HG02798 (cell line): ENCODE measurements around the gene APOBEC3A.
A peak's percentile ranks its signal among the peaks of the same experiment; 100 is the strongest.
"Not testable (repeated sequence)": the region's sequence is repeated elsewhere in the genome, so short reads cannot be mapped to it uniquely, and the experiment has no call there.

ENCODE experiments used
- ATAC-seq: cut with Tn5 transposase; IDR thresholded peaks from one replicate; pipeline ENCODE4 v1.9.1; 2021; ENCODE audit warnings: mild to moderate bottlenecking; ENCODE audit not compliant: unreplicated experiment, poor library complexity

Gene APOBEC3A

GRCh38 chr22:38942702-38943101, 14.7 kb upstream of the APOBEC3A start:
- ATAC-seq: no peak

- no peak for ATAC-seq
These were observed 14.2 kb upstream of the APOBEC3A start for GRCh38 chr22:38943201-38943600.

GRCh38 chr22:38943882-38944281, 13.5 kb upstream of the APOBEC3A start:
- no peak for ATAC-seq

GRCh38 chr22:38944653-38945052, 12.8 kb upstream of the APOBEC3A start:
- ATAC-seq: no peak

- ATAC-seq: not testable (repeated sequence)
These were observed 11.6 kb upstream of the APOBEC3A start for GRCh38 chr22:38945706-38946338.

- no peak for ATAC-seq
These were observed 10.6 kb upstream of the APOBEC3A start for GRCh38 chr22:38946771-38947170.

GRCh38 chr22:38947321-38948140, 9.9 kb upstream of the APOBEC3A start:
- no peak for ATAC-seq

- no peak for ATAC-seq
These were observed 9.0 kb upstream of the APOBEC3A start for GRCh38 chr22:38948181-38948940.

GRCh38 chr22:38949889-38950405, 7.5 kb upstream of the APOBEC3A start:
- ATAC-seq: no peak

GRCh38 chr22:38950527-38951295, 6.7 kb upstream of the APOBEC3A start:
- no peak for ATAC-seq

- ATAC-seq: no peak
These were observed 5.7 kb upstream of the APOBEC3A start for GRCh38 chr22:38951734-38952133.

GRCh38 chr22:38952281-38952993, 5.0 kb upstream of the APOBEC3A start:
- no peak for ATAC-seq

GRCh38 chr22:38953091-38953490, 4.3 kb upstream of the APOBEC3A start:
- no peak for ATAC-seq

GRCh38 chr22:38953577-38954413, 3.6 kb upstream of the APOBEC3A start:
- ATAC-seq: peak; percentile 84

- ATAC-seq: no peak
These were observed 2.9 kb upstream of the APOBEC3A start for GRCh38 chr22:38954414-38955043.

GRCh38 chr22:38955250-38955905, 2.0 kb upstream of the APOBEC3A start:
- no peak for ATAC-seq

- ATAC-seq: no peak
These were observed 1.5 kb upstream of the APOBEC3A start for GRCh38 chr22:38955926-38956325.

- ATAC-seq: no peak
These were observed 858 bp upstream of the APOBEC3A start for GRCh38 chr22:38956551-38956950.
